T-cell (primary cell): ENCODE measurements around the gene CYB5R2. TPM values are rescaled to one million over a fixed set of nuclear protein-coding genes. Genes with fewer than 3 reads are reported as not detected.
A peak's percentile ranks its signal among the peaks of the same experiment; 100 is the strongest.

ENCODE experiments used
- ATAC-seq, 4 experiments: fragments of 200-7000 bp in 3 of 4; fragments of 150-1000 bp in 1 of 4; cut with Tn5 transposase; replicated peaks in 1 of 4; 1 replicate in 3 of 4; 2 replicates in 1 of 4; pipeline ENCODE4 v1.10.0; 2021; ENCODE audit warnings: moderate library complexity in 3 of 4, mild to moderate bottlenecking in 2 of 4, moderate number of reproducible peaks in 1 of 4
- CTCF ChIA-PET, 2 donors: fragments of 300-600 bp; sonication (Branson Sonifier 250); formaldehyde crosslinking; loops; one replicate each; lab custom pipeline; 2022; ENCODE audit warnings: antibody characterized with exemption in 2 of 2; lab: Charles Lee
- POLR2A ChIA-PET, 2 donors: fragments of 300-600 bp; sonication (Branson Sonifier 250); formaldehyde crosslinking; loops; one replicate each; lab custom pipeline; 2022; ENCODE audit warnings: antibody characterized with exemption in 2 of 2; lab: Charles Lee
- DNase-seq, 35 experiments: peaks; one replicate each; pipeline versions ENCODE4 v3.0.0 to v3.0.0-alpha.2; 2013 to 2023
- H3K27ac ChIP-seq: one replicate; pipeline ENCODE4 v1.5.1; 2013; ENCODE audit warnings: low read length
- H3K27me3 ChIP-seq, 2 experiments: replicated peaks in 1 of 2; 1 replicate in 1 of 2; 2 replicates in 1 of 2; pipeline versions ENCODE4 v1.6.1 to v1.7.0; 2013; ENCODE audit warnings: low read length in 1 of 2, mixed read lengths in 1 of 2; ENCODE audit not compliant: control insufficient read depth in 2 of 2, insufficient read depth in 2 of 2; ENCODE audit errors: extremely low read depth in 1 of 2
- H3K36me3 ChIP-seq, 2 donors: 1 replicate in 1 of 2; 2 replicates in 1 of 2; pipeline versions ENCODE4 v1.6.1 to v1.7.0; 2013; ENCODE audit warnings: low read length in 1 of 2; ENCODE audit not compliant: control insufficient read depth in 2 of 2, insufficient read depth in 1 of 2; ENCODE audit errors: extremely low read depth in 1 of 2
- H3K4me1 ChIP-seq, 2 experiments: 1 replicate in 1 of 2; 2 replicates in 1 of 2; pipeline versions ENCODE4 v1.6.1 to v1.7.0; 2013; ENCODE audit warnings: low read length in 2 of 2, mixed read lengths in 1 of 2; ENCODE audit not compliant: insufficient read depth in 2 of 2, control insufficient read depth in 1 of 2; ENCODE audit errors: extremely low read depth in 1 of 2
- H3K4me3 ChIP-seq, 2 donors: 1 replicate in 1 of 2; 2 replicates in 1 of 2; pipeline versions ENCODE4 v1.5.1 to v1.7.0; 2013; ENCODE audit warnings: mild to moderate bottlenecking in 2 of 2, low read length in 1 of 2, moderate library complexity in 1 of 2; ENCODE audit not compliant: control insufficient read depth in 1 of 2; ENCODE audit errors: extremely low read depth in 1 of 2
- H3K9me3 ChIP-seq: 2 replicates; pipeline ENCODE4 v1.7.0; 2013
- H3K27ac Mint-ChIP-seq, 2 donors: one replicate each; pipeline ENCODE4 v1.8.0; 2020 to 2021; ENCODE audit warnings: mild to moderate bottlenecking in 2 of 2, mixed read lengths in 2 of 2
- H3K27me3 Mint-ChIP-seq, 2 donors: one replicate each; pipeline ENCODE4 v1.8.0; 2021 to 2022; ENCODE audit warnings: mixed read lengths in 2 of 2
- H3K36me3 Mint-ChIP-seq: one replicate; pipeline ENCODE4 v1.8.0; 2021; ENCODE audit warnings: mixed read lengths
- H3K4me1 Mint-ChIP-seq, 3 donors: one replicate each; pipeline ENCODE4 v1.8.0; 2020 to 2022; ENCODE audit warnings: mixed read lengths in 3 of 3, mild to moderate bottlenecking in 1 of 3
- H3K4me3 Mint-ChIP-seq, 3 donors: one replicate each; pipeline ENCODE4 v1.8.0; 2020 to 2022; ENCODE audit warnings: mild to moderate bottlenecking in 3 of 3, mixed read lengths in 3 of 3, moderate library complexity in 3 of 3
- H3K9me3 Mint-ChIP-seq, 3 donors: one replicate each; pipeline ENCODE4 v1.8.0; 2020 to 2022; ENCODE audit warnings: mixed read lengths in 3 of 3
- WGBS: methylation state at CpG from one replicate; pipeline ENCODE4 v1.1.5; 2013; ENCODE audit warnings: missing lambda C conversion rate; ENCODE audit not compliant: insufficient coverage; 5-methylcytosine and 5-hydroxymethylcytosine counted together
- total RNA-seq, 35 experiments: library from RNA in 6 of 35; stranded (reverse) in 6 of 35; fragments of 120-200 nt in 1 of 35; gene quantifications; one replicate each; pipeline versions ENCODE4 v1.2.1 to v1.2.4 and lab custom pipeline; 2013 to 2026

Gene CYB5R2
- total RNA-seq, 5 donors from 2014 or later (not counting 1 experiment from before 2014, with no cell fraction given): 0.57 to 0.61 (median 0.59) TPM; not detected in 2

DNA sequence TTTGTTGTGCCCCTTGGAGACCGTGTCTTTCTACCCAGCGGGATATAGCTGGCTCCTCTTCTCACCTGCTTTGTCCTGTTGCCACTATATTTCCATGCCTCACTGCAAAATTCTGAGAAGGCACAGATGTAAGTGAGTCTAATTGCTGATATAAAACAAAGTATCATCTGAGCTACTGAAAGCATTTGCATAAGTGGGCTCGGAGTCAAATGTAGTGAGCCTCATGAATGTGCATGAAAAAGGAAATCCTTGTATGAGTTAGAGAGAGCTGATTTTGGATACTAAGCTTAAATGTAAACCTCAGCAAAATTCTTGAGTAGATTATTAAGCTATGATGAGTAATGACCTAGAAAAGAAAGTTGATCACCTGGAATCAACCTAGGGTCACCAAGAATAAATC lies 19.1 kb upstream of the CYB5R2 start:
- no peak overlapping the region for H3K27ac Mint-ChIP-seq
- Histone ChIP-seq H3K4me1 (peaks cover 0 to 3% of the 10 kb centered on the region in 2 experiments), H3K4me3 (no peak overlapping the region), H3K9me3 (no peaks in the 10 kb centered on the region), H3K27ac (no peak overlapping the region), H3K36me3 (no peaks in the 10 kb centered on the region), H3K27me3 (peaks cover 7 to 12% of the 10 kb centered on the region in 2 experiments)
- no peaks in the 10 kb centered on the region for H3K9me3 Mint-ChIP-seq
- peaks cover 32 to 48% of the 10 kb centered on the region in 2 donors for H3K27me3 Mint-ChIP-seq
- ChIA-PET POLR2A (no interaction called here), CTCF (interaction anchor here (0.6 to 1.3 kb wide), 6 partner anchors 16 to 997 kb away, joined by 3 to 8 read pairs (median 4); no protein-coding TSS in a partner anchor)
- no peaks in the 10 kb centered on the region for H3K36me3 Mint-ChIP-seq
- H3K4me1 Mint-ChIP-seq: no peaks in the 10 kb centered on the region
- no peak for ATAC-seq
- WGBS: no CpG with 5 or more reads among the region's 3 CpGs
- no peak for DNase-seq
- no peak overlapping the region for H3K4me3 Mint-ChIP-seq

DNA sequence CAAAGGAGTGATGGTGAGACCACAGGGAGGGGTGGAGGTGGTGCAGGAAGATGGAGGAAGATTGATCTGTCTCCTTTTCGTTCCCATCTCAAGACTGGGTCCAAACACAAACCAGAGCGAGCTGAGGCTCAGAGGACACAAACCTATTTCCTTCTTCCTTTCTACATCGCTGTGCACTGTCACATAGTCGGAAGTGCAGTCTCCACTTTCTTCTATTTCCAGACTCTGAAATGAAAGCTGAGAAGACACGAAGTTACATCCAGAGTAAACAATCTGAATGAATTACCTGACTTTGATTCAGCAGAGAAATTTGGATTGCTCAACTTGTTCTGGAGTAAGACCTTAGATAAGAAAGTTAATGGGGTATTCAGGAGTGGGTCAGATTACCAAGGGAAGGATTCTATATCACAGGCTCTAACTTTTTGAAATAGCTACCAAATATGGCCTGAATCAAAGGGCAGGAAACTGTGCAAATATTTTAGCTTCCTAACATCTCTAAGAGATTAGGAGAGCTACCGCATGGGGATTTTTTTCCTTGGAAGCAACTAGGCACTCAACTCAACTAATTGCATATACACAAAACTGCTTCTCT lies 18.6 kb upstream of the CYB5R2 start:
- H3K4me1 Mint-ChIP-seq: no peaks in the 10 kb centered on the region
- 69% methylated on average over 3 of the region's 6 CpGs for WGBS
- no peaks in the 10 kb centered on the region for H3K9me3 Mint-ChIP-seq
- no peaks in the 10 kb centered on the region for H3K36me3 ChIP-seq
- H3K36me3 Mint-ChIP-seq: no peaks in the 10 kb centered on the region
- no peak for ATAC-seq
- POLR2A ChIA-PET: no interaction called here
- peaks cover 0 to 3% of the 10 kb centered on the region in 2 experiments for H3K4me1 ChIP-seq
- CTCF ChIA-PET: interaction anchor here (0.6 to 1.3 kb wide), 6 partner anchors 15 to 996 kb away, joined by 3 to 8 read pairs (median 4); no protein-coding TSS in a partner anchor
- peaks cover 32 to 50% of the 10 kb centered on the region in 2 donors for H3K27me3 Mint-ChIP-seq
- no peak overlapping the region for H3K4me3 ChIP-seq
- no peak overlapping the region for H3K27ac ChIP-seq
- peaks cover 7 to 12% of the 10 kb centered on the region in 2 experiments for H3K27me3 ChIP-seq
- no peak overlapping the region for H3K27ac Mint-ChIP-seq
- H3K4me3 Mint-ChIP-seq: no peak overlapping the region
- DNase-seq: no peak
- H3K9me3 ChIP-seq: no peaks in the 10 kb centered on the region

DNA sequence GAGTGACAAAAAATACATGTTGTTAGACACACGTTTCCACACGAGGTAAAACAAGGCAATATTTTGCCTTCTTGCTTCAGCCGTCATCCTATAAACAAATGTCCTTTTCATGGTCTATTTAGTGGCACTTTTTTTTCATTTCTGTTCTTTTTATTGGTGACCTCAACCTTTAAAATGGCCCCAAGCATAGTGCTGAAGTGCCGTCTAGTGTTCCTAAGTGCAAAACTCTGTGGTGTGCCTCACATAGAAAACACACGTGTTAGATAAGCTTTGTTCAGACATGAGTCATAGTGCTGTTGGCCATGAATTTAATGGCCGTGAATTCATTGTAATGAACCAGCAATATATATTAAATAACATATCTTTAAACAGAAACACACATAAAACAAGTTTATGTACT lies 17.3 kb upstream of the CYB5R2 start:
- no peak overlapping the region for H3K27ac ChIP-seq
- DNase-seq (no peak), ATAC-seq (no peak)
- H3K4me3 ChIP-seq: no peak overlapping the region
- Mint-ChIP-seq H3K9me3 (no peaks in the 10 kb centered on the region), H3K27me3 (peaks cover 33 to 51% of the 10 kb centered on the region in 2 donors), H3K27ac (no peak overlapping the region), H3K4me1 (no peaks in the 10 kb centered on the region), H3K36me3 (no peaks in the 10 kb centered on the region), H3K4me3 (no peak overlapping the region)
- peaks cover 0 to 3% of the 10 kb centered on the region in 2 experiments for H3K4me1 ChIP-seq
- CTCF ChIA-PET: interaction anchor here in 1 of 2 donors (0.6 kb wide), 1 partner anchor 178 kb away, joined by 3 read pairs; no protein-coding TSS in a partner anchor
- H3K9me3 ChIP-seq: no peaks in the 10 kb centered on the region
- H3K27me3 ChIP-seq: peaks cover 7 to 14% of the 10 kb centered on the region in 2 experiments
- POLR2A ChIA-PET: interaction anchor here in 1 of 2 donors (0.6 kb wide), 1 partner anchor 942 kb away, joined by 3 read pairs; no protein-coding TSS in a partner anchor
- H3K36me3 ChIP-seq: no peaks in the 10 kb centered on the region
- WGBS: 42% methylated on average over 3 of the region's 6 CpGs

GRCh38 chr11:7689239-7689638 lies 15.9 kb upstream of the CYB5R2 start:
- H3K9me3 ChIP-seq: no peaks in the 10 kb centered on the region
- WGBS: 79% methylated on average over 2 of the region's 4 CpGs
- POLR2A ChIA-PET: no interaction called here
- H3K9me3 Mint-ChIP-seq: no peaks in the 10 kb centered on the region
- H3K4me1 ChIP-seq: no peaks in the 10 kb centered on the region
- H3K4me3 Mint-ChIP-seq: no peak overlapping the region
- no peak overlapping the region for H3K4me3 ChIP-seq
- ATAC-seq: no peak
- no peaks in the 10 kb centered on the region for H3K36me3 ChIP-seq
- no peaks in the 10 kb centered on the region for H3K4me1 Mint-ChIP-seq
- H3K27ac ChIP-seq: no peak overlapping the region
- H3K27me3 Mint-ChIP-seq: peaks cover 34 to 50% of the 10 kb centered on the region in 2 donors
- H3K27me3 ChIP-seq: peaks cover 7 to 13% of the 10 kb centered on the region in 2 experiments
- CTCF ChIA-PET: interaction anchor here (0.7 to 1.4 kb wide), 2 partner anchors 12 to 591 kb away, joined by 3 read pairs; no protein-coding TSS in a partner anchor
- no peaks in the 10 kb centered on the region for H3K36me3 Mint-ChIP-seq
- no peak for DNase-seq
- no peak overlapping the region for H3K27ac Mint-ChIP-seq

DNA sequence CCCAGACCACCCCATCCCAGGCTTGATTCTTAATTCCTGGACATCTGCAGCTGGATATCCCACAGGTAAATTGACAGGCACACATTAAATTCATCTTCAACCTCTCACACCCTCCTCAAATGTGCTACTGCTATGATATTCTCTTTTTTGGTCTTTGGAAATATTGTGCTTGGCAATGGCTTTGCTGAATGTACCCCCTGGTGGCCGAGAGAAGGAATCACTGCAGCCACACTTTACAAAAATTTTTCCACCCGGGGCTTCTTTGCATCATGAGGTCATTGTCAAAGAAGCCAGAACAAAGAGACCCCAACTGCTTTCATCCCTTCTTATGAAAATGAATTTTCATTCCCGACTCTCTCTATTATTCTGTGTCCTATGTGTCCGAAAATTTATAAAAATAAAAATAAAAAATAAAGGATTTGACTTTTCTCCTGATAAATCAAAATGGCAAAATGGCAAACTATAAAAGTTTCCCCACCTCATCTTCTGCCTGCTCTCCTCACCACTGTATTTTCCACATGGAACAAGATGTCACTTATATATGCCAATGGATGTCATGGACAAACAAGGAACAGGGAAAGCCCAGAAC lies 15.0 kb upstream of the CYB5R2 start:
- H3K9me3 ChIP-seq: no peaks in the 10 kb centered on the region
- H3K4me3 Mint-ChIP-seq: no peak overlapping the region
- no peak overlapping the region for H3K27ac ChIP-seq
- H3K36me3 Mint-ChIP-seq: no peaks in the 10 kb centered on the region
- no peak overlapping the region for H3K4me3 ChIP-seq
- H3K9me3 Mint-ChIP-seq: no peaks in the 10 kb centered on the region
- H3K4me1 ChIP-seq: no peaks in the 10 kb centered on the region
- no CpG with 5 or more reads among the region's 4 CpGs for WGBS
- peaks cover 25 to 41% of the 10 kb centered on the region in 2 donors for H3K27me3 Mint-ChIP-seq
- peak in 1 of 4 experiments; percentile 52 for ATAC-seq
- CTCF ChIA-PET: interaction anchor here in 1 of 2 donors (0.6 to 1.4 kb wide), 2 partner anchors 13 to 588 kb away, joined by 3 read pairs; no protein-coding TSS in a partner anchor
- no peak overlapping the region for H3K27ac Mint-ChIP-seq
- H3K36me3 ChIP-seq: no peaks in the 10 kb centered on the region
- POLR2A ChIA-PET: no interaction called here
- DNase-seq: peak in 1 of 35 experiments; percentile 44
- peaks cover 7 to 12% of the 10 kb centered on the region in 2 experiments for H3K27me3 ChIP-seq
- H3K4me1 Mint-ChIP-seq: no peaks in the 10 kb centered on the region

- no peaks in the 10 kb centered on the region for H3K4me1 ChIP-seq
- POLR2A ChIA-PET: no interaction called here
Measured at GRCh38 chr11:7687386-7687785, 14.1 kb upstream of the CYB5R2 start.

More at GRCh38 chr11:7687386-7687785, 14.1 kb upstream of the CYB5R2 start:
- no CpG with 5 or more reads among the region's 1 CpG for WGBS
- DNase-seq (no peak), ATAC-seq (no peak)
- Mint-ChIP-seq H3K27me3 (peaks cover 20 to 33% of the 10 kb centered on the region in 2 donors), H3K4me3 (no peak overlapping the region), H3K36me3 (no peaks in the 10 kb centered on the region), H3K9me3 (no peaks in the 10 kb centered on the region), H3K4me1 (no peaks in the 10 kb centered on the region), H3K27ac (no peak overlapping the region)
- no peak overlapping the region for H3K4me3 ChIP-seq
- no peaks in the 10 kb centered on the region for H3K9me3 ChIP-seq
- peaks cover 7 to 12% of the 10 kb centered on the region in 2 experiments for H3K27me3 ChIP-seq
- CTCF ChIA-PET: interaction anchor here (0.5 to 1.0 kb wide), 2 partner anchors 197 to 589 kb away, joined by 3 read pairs; no protein-coding TSS in a partner anchor
- H3K36me3 ChIP-seq: no peaks in the 10 kb centered on the region
- H3K27ac ChIP-seq: no peak overlapping the region
